GM13976 (cell line): ENCODE measurements around the gene STARD3.

Source experiments
- DNase-seq: peaks from one replicate; pipeline ENCODE4 v3.0.0; 2012; ENCODE audit warnings: low spot score
- CTCF ChIP-seq: IDR thresholded peaks from 2 replicates; pipeline ENCODE4 v1.5.1; 2012; ENCODE audit warnings: borderline replicate concordance, mild to moderate bottlenecking; ENCODE audit not compliant: insufficient read depth; ENCODE audit errors: extremely low read depth, missing control alignments, control extremely low read depth
- in situ Hi-C: fragments of 300-500 bp; cut with MboI; formaldehyde crosslinking; loops from one replicate; pipeline ENCODE4 v1.12.0; 2022; ENCODE audit warnings: low sequenced_read_pairs, mixed read lengths, inconsistent platforms; ENCODE audit not compliant: unreplicated experiment

The STARD3 gene

GRCh38 chr17:39596543-39597267 lies 40.2 kb upstream of the STARD3 start:
- in situ Hi-C loops, result no loop called here
- TF ChIP-seq CTCF, result no peak
- no peak for DNase-seq

- TF ChIP-seq CTCF, result no peak
- no peak for DNase-seq
- in situ Hi-C loops, result no loop called here
Measured at GRCh38 chr17:39597372-39598046, 39.4 kb upstream of the STARD3 start.

GRCh38 chr17:39598047-39598481 lies 38.9 kb upstream of the STARD3 start:
- no peak for TF ChIP-seq CTCF
- in situ Hi-C loops, result no loop called here
- no peak for DNase-seq

GRCh38 chr17:39598630-39599003 lies 38.3 kb upstream of the STARD3 start:
- in situ Hi-C loops, result no loop called here
- DNase-seq, result no peak
- no peak for TF ChIP-seq CTCF

- DNase-seq, result no peak
- in situ Hi-C loops, result no loop called here
- no peak for TF ChIP-seq CTCF
Measured at GRCh38 chr17:39599004-39599664, 37.8 kb upstream of the STARD3 start.

- DNase-seq, result no peak
- in situ Hi-C loops, result no loop called here
Measured at GRCh38 chr17:39599665-39600231, 37.2 kb upstream of the STARD3 start.

More at GRCh38 chr17:39599665-39600231, 37.2 kb upstream of the STARD3 start:
- no peak for TF ChIP-seq CTCF
